ENCODE results near the gene EPHB3. TPM values are rescaled to one million over a fixed set of nuclear protein-coding genes. Genes with fewer than 3 reads are reported as not detected.

Gene EPHB3
- total RNA-seq, 2 donors from 2014 or later: 40.1 to 64.2 TPM

DNA sequence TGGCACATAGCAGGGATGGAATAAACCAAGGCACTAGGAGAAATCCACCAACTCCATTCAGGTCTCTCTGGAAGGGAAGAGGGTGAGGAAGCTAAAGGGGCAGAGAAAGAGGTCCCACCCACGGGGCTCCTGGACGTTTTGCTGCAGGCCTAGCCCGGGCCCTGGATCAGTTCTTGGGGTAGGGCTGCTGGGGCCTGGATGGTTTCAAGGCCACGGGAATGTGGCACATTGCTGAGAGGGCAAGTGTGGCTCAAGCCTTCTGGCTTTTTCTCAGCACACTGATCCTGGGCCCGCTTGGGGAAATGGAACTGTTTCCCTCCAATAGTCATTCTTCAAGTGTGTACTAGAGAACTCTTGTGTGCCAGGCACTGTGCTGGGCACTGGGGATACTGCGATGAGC, 24.0 kb downstream of the EPHB3 start:
- DNase-seq: no peak
- Histone ChIP-seq H3K9me3 (no peaks in the 10 kb centered on the region), H3K9ac (ENCODE audit: low read depth in 2 of 2, low read length in 2 of 2) (no peak overlapping the region), H3K36me3 (no peaks in the 10 kb centered on the region), H3K27ac (no peak overlapping the region), H3K27me3 (no peaks in the 10 kb centered on the region), H3K4me1 (no peaks in the 10 kb centered on the region), H3K4me3 (no peak overlapping the region)
- TF ChIP-seq, protein P1, sequence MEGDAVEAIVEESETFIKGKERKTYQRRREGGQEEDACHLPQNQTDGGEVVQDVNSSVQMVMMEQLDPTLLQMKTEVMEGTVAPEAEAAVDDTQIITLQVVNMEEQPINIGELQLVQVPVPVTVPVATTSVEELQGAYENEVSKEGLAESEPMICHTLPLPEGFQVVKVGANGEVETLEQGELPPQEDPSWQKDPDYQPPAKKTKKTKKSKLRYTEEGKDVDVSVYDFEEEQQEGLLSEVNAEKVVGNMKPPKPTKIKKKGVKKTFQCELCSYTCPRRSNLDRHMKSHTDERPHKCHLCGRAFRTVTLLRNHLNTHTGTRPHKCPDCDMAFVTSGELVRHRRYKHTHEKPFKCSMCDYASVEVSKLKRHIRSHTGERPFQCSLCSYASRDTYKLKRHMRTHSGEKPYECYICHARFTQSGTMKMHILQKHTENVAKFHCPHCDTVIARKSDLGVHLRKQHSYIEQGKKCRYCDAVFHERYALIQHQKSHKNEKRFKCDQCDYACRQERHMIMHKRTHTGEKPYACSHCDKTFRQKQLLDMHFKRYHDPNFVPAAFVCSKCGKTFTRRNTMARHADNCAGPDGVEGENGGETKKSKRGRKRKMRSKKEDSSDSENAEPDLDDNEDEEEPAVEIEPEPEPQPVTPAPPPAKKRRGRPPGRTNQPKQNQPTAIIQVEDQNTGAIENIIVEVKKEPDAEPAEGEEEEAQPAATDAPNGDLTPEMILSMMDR (IDR thresholded peaks at IDR 0.05): no peak
- intact Hi-C loops (cut with DNase I): no loop called here

DNA sequence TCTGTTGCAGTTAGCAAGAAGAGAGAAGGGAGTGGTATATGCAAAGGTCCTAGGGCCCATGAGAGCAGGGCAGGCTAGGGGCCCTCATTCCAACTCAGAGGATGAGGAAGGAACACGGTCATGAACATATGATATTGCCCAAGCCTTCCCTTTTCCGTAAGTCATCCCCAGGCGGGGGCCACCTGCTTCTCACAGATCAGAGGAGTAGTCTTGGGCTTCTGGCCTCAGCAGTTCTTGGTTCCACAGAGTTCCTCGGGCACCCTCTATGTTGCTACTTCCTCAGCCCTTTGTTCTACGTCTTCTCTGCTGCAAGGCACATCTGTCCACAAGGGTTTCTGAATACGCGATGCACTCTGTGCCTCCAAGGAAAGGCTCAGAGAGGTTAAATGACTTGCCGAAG, 25.3 kb downstream of the EPHB3 start:
- TF ChIP-seq, protein P1 (IDR thresholded peaks at IDR 0.05): no peak
- intact Hi-C loops (cut with DNase I): no loop called here
- H3K4me1 ChIP-seq: no peaks in the 10 kb centered on the region
- no peaks in the 10 kb centered on the region for H3K9me3 ChIP-seq
- no peak overlapping the region for H3K9ac ChIP-seq (ENCODE audit: low read depth in 2 of 2, low read length in 2 of 2)
- no peaks in the 10 kb centered on the region for H3K36me3 ChIP-seq
- H3K4me3 ChIP-seq: no peak overlapping the region
- no peaks in the 10 kb centered on the region for H3K27me3 ChIP-seq
- no peak for DNase-seq
- H3K27ac ChIP-seq: no peak overlapping the region

DNA sequence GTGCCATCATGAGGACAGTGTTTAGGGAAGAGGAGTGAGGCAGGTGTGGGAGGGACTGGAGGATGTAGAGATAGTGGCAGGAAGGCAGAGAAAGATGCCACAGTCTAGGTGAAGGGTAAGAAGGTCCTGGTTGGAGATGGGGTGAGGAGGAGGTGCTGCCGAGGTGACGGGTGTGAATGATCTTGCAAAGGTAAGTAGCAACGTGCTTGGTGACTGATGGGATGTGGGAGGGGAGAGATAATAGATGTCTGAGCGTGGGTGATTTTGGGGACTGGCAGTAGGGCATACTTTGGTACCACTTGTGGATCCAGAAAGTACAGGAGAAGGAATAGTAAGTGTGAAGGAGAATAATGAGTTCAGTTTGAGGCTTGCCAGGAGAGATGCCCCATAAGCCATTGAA, 27.2 kb downstream of the EPHB3 start:
- Histone ChIP-seq H3K4me1 (no peaks in the 10 kb centered on the region), H3K9ac (ENCODE audit: low read depth in 2 of 2, low read length in 2 of 2) (no peak overlapping the region), H3K4me3 (no peak overlapping the region), H3K36me3 (no peaks in the 10 kb centered on the region), H3K27me3 (no peaks in the 10 kb centered on the region), H3K9me3 (no peaks in the 10 kb centered on the region), H3K27ac (no peak overlapping the region)
- intact Hi-C loops (cut with DNase I): no loop called here
- TF ChIP-seq, protein P1 (IDR thresholded peaks at IDR 0.05): no peak
- DNase-seq: no peak

DNA sequence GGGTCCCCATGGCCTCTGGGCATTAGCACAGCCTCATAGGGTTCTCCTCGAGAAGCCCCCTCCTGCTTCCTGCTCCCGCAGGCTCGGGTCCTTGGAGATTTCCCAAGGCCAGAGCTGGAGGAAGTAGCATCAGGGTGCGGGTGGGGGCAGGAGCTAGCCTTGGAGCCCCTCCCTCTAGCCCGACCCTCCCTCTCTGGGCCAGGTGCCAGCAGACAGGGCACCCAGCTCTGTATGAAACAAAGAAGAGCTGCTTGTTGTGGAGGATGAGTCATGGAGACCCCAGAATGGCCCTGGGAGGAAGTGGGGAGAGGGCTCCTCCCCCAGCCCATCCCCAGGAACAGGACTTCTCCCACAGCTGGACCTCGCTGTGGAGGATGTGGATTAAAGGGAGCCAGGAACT, 29.2 kb downstream of the EPHB3 start:
- no peaks in the 10 kb centered on the region for H3K9me3 ChIP-seq
- no peaks in the 10 kb centered on the region for H3K36me3 ChIP-seq
- no peak for DNase-seq
- H3K27me3 ChIP-seq: no peaks in the 10 kb centered on the region
- no peaks in the 10 kb centered on the region for H3K4me1 ChIP-seq
- H3K27ac ChIP-seq: no peak overlapping the region
- intact Hi-C loops (cut with DNase I): no loop called here
- H3K4me3 ChIP-seq: no peak overlapping the region
- H3K9ac ChIP-seq (ENCODE audit: low read depth in 2 of 2, low read length in 2 of 2): no peak overlapping the region
- TF ChIP-seq, protein P1 (IDR thresholded peaks at IDR 0.05): no peak

DNA sequence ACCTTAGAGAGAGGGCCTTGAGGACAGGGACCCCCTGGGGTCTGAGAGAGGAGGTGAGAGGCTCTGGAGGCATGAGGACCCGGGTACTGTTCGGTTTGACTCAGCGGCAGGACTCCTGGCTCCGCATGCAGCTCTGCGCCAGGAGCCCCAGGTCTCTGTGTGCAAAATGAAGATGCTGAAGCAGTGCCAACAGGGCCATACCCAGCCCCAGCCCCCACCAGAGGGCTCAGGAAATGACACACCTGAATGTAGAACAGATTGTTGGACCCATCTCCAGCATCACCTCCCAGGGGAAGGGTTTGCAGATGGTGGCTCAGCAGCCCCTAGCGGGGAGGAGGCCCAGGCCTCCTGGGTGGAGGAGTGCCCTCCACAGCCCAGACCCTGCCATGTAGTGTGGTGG, 30.2 kb downstream of the EPHB3 start:
- H3K27ac ChIP-seq: no peak overlapping the region
- H3K36me3 ChIP-seq: no peaks in the 10 kb centered on the region
- H3K4me1 ChIP-seq: no peaks in the 10 kb centered on the region
- intact Hi-C loops (cut with DNase I): no loop called here
- TF ChIP-seq, protein P1 (IDR thresholded peaks at IDR 0.05): no peak
- DNase-seq: no peak
- no peaks in the 10 kb centered on the region for H3K9me3 ChIP-seq
- H3K4me3 ChIP-seq: no peak overlapping the region
- H3K27me3 ChIP-seq: no peaks in the 10 kb centered on the region
- H3K9ac ChIP-seq (ENCODE audit: low read depth in 2 of 2, low read length in 2 of 2): no peak overlapping the region
